GM19438 (cell line): ENCODE data around the gene GBX2.

Source experiments
- ATAC-seq: cut with Tn5 transposase; IDR thresholded peaks from one replicate; pipeline ENCODE4 v1.9.1; 2021; ENCODE audit warnings: low read depth; ENCODE audit not compliant: unreplicated experiment

The GBX2 gene

DNA sequence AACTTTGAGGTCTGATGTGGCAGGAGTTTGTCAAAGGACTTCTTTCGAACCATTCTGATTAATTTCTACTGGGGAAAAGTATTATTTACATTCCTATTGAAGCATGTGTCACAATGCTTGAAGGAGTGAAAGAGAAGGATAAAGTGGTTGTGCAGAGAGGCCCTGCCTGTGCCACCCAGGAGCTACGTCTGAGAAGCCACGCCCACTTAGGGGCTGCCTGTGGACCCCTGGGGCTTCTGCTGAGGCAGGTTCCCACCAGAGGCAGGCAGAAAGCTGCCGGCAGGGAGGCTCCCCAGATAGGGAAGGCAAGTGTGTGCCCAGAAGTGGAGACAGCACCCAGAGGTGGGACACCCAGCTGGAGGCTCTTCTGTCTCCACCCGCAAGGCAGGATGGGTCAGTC, 47.4 kb downstream of the GBX2 start:
- ATAC-seq = no peak

DNA sequence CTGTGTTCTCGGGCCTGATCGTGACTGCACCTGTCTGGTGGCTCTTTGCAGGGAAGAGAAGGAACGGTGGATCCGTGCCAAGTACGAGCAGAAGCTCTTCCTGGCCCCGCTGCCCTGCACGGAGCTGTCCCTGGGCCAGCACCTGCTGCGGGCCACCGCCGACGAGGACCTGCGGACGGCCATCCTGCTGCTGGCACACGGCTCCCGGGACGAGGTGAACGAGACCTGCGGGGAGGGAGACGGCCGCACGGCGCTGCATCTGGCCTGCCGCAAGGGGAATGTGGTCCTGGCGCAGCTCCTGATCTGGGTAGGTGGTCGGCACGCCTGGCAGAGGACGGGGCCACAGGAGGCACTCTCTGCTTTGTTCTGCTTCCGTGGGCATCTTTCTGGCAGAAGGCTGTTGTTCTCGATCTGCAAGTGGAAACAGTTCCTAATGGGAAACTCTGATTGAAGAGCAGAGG, 48.0 kb downstream of the GBX2 start:
- ATAC-seq = no peak

DNA sequence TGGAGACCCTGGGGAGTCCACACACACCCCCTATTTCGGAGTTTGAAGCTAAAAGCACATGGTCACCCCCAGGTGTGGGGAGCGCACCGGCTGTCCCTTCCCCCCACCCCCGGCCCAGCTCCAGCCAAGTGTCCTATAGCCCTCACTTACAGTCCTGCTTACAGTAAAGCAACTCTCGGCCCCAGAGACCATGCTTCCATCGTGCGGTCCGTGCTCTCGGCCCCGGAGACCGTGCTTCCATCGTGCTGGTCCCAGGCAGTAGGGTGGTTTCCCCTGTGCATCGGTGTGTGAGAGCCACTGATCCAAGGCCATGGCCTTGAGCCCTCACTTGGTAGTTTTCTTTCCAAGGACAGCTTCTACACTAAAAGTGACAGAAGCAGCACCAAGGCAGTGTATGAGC, 48.7 kb downstream of the GBX2 start:
- ATAC-seq = no peak

DNA sequence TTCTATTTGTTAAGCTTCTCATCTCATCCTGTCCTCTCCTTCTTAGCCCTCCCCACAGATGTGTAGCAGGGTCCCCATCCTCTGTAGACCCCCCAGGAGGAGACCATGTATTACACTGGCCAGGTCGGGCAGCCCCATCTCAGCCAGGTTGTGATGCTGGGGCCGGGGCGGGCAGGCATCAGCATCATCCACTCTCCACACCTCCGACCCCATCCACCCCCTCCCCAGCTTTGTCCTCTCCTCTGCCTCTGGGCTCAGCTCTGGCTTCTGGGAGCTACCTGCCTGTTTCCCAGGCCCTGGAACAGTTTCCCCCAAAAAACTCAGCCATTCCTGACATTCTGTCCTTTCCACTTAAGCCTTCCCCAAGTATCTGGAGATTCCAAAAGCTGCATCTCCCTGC, 49.2 kb downstream of the GBX2 start:
- no peak for ATAC-seq

DNA sequence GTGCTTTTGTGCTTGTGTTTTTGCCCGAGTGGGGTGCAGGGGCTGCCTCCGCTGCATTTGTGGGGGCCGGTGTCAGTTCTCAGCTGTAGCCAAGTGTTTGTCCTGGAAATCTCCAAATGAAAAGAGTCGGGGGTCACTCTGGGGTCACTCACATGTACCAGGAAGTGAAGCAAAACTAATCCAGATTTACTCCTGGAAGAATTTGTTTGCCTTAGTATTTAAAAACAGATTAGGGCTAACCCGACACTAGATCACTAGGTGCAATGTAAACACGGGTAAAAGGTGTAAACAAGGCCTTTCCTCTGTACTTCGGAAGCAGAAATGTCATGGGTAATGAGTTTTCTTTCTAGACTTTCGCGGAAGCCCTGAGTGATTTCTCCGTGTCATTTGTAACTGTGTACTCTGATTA, 50.3 kb downstream of the GBX2 start:
- ATAC-seq = no peak

DNA sequence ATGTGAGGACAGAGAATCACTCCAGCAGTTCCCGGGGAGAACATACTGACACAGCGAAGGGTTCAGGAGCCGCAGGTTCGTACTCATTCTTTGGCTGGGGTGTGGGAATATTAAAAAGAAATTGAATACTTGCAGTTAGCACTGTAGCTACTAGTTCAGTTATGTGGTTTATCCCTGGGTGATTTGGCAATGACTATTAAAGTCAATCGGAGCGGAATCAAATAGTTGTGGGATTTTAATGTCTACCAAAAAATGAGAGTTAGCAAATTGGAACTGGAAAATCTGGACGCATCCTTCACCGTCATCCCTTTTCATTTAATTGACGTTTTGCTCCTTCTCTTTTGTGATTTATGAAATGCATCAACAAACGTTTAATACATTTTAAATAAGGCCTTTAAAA, 50.8 kb downstream of the GBX2 start:
- no peak for ATAC-seq
